GM19035 (cell line): ENCODE data around the gene VASN.

Experiments used
- ATAC-seq: cut with Tn5 transposase; IDR thresholded peaks from one replicate; pipeline ENCODE4 v1.9.1; 2021; ENCODE audit not compliant: unreplicated experiment

VASN gene

GRCh38 chr16:4370570-4371356 is 885 bp upstream of the VASN start:
- no peak for ATAC-seq

DNA sequence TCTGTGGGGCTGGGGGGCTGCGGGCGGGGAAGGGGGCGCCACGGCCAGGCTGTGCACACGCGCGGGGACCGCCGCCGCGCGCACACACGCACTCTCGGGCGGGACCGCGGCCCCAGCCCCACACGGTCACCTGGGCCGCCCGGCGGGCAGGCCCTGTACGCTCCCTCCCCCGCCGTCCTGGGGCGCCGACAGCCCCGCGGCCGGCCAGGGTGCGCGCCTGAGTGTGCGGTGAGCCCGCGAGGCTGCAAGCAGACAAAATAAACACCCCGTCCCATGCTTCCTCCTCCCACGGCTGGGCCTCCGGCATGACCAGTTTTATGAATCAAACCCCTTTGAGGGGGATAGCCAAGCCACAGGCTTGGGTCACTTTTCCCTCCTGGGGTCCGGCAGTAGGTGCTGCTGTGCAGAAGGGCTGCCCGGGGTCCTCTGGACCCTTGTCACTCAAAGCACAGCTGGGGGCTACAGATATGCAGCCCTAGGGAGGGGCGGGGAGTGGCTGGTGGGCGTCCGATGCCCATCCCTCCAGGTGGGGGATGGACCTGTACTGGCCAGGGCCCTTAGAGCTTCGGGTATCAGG is 441 bp downstream of the VASN start:
- peak; percentile 21 for ATAC-seq

GRCh38 chr16:4372578-4373355 is 1.1 kb downstream of the VASN start:
- no peak for ATAC-seq

- ATAC-seq = no peak
Observed at GRCh38 chr16:4373356-4373908, 1.8 kb downstream of the VASN start.

DNA sequence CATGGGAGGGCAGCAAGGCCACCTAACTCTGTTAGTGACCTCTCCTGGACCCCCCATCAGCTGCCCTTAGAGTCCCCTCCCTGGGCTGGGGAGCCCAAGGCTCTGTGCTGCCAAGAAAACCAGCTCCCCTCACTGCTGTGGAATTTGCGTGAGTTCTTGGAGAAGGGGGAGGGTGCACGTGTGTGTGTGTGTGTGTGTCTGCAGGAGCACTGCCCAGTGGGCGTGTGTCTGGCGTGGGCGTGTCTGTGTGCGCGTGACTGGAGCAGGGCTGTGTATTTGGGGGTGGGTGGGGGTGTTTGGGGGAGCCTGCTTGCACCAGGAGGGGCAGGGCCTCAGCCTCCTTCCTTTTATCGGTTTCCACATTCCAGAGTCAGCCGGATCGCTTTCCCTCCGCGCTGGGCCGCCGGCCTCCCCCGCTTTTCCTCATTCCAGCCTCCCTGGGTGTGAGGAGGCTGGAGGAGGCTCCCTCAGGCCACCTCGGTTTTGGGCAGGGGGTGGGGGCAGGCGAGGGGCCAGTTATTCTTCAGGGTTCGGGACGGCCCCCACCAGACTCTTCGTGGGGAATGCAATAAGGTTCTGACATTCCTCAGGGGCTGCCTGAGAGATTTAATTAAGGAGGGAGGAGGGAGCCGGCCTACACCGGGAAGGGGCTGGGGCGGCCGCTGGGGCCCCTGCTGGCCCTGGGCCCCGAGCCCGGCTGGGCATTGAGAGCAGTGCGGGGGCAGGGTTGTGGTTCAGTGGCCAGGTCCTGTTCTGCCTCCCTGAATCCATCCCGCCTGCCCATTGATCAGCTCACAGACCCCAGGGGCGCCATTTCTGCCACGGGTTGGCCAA is 2.5 kb downstream of the VASN start:
- no peak for ATAC-seq

- no peak for ATAC-seq
Observed at GRCh38 chr16:4375717-4376116, 4.1 kb downstream of the VASN start.

GRCh38 chr16:4376126-4376892 is 4.7 kb downstream of the VASN start:
- no peak for ATAC-seq

GRCh38 chr16:4376893-4377572 is 5.4 kb downstream of the VASN start:
- ATAC-seq = no peak

- no peak for ATAC-seq
Observed at GRCh38 chr16:4377573-4378154, 6.0 kb downstream of the VASN start.

DNA sequence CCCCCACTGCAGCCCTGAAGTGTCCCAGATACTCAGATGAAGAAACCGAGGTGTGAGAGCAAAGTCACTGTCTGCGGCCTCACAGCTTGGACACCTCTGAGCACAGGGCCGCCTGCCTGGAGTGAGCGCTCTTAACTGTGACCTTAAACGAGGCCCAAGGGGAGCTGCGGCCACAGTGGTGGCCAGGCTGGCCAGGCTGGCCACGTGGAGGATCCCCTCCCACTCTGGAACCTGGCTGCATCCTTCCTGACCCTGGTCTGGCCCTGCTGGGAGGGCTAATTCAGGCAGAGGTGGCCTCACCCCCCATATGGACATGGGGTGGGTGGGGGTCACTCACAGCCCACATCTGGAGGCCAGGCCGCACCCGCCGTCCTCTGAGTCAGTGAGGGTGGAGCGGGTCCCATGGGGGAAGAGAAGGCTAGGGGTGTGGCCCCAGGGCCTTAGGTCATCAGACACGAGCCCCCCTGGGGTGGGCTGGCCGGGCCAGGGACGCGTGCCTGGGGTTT is 6.6 kb downstream of the VASN start:
- no peak for ATAC-seq

DNA sequence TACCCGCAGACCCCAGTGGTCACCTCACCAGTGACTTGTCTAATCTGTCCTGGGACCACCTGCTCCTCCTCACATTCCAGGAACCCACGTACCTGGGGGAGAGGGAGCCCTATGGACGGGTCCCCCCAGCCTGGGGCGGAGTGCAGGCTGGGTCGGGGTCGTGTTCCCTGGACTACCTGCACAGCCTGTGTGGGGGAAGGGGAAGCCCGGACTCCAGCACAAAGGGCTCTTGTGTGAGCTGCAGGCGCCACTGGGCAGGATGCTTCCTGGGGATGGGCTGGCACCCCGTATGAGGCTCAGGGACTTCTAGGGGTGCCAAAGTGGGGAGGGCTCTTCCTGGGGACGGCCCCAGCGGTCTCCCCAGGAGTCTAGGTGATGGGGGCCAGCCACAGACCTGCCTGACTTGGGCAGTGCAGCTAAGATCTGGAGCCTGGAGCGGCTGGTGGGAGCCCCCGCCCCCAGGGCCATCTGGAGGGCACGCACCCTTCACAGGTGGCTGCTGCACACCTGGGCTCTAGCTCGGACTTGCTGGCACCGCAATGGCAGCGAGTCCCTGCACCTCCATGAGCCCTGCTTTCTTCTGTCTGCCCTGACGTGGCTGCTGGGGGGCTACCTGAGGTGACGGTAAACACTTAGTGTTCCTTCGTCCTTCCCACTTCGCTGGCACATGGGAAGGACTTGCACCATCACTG is 7.5 kb downstream of the VASN start:
- ATAC-seq = no peak

GRCh38 chr16:4380119-4381063 is 8.7 kb downstream of the VASN start:
- no peak for ATAC-seq

GRCh38 chr16:4381072-4381934 is 9.7 kb downstream of the VASN start:
- ATAC-seq = no peak

GRCh38 chr16:4381935-4382794 is 10.5 kb downstream of the VASN start:
- ATAC-seq = no peak

- ATAC-seq = no peak
Observed at GRCh38 chr16:4382795-4383357, 11.2 kb downstream of the VASN start.
